Body of pancreas (tissue), 4 donors: ENCODE results near the gene CDC14B. TPM values are rescaled to one million over a fixed set of nuclear protein-coding genes. Genes with fewer than 3 reads are reported as not detected.
"Not testable (repeated sequence)": the region's sequence is repeated elsewhere in the genome, so short reads cannot be mapped to it uniquely, and the experiment has no call there.

Source experiments
- ATAC-seq: fragments of 150-250 bp; one replicate; pipeline ENCODE4 v1.9.1; 2016
- DNase-seq, 4 donors: peaks; one replicate each; pipeline ENCODE4 v3.0.0-alpha.2; 2019
- H3K27ac ChIP-seq, 4 donors: fragments of 200-600 bp; sonication (generic); 1 replicate in 3 of 4; 2 replicates in 1 of 4; pipeline versions ENCODE4 v1.5.1 to v1.6.1; 2016 to 2019; ENCODE audit warnings: mild to moderate bottlenecking in 1 of 4, mixed read lengths in 1 of 4, moderate library complexity in 1 of 4
- H3K27me3 ChIP-seq, 2 donors: fragments of 200-600 bp; sonication (generic); one replicate each; pipeline ENCODE4 v1.6.0; 2016; ENCODE audit warnings: mild to moderate bottlenecking in 1 of 2
- H3K36me3 ChIP-seq, 2 donors: fragments of 200-600 bp; sonication (generic); replicated peaks in 1 of 2; 2 replicates each; pipeline ENCODE4 v1.5.1; 2016; ENCODE audit warnings: low read depth in 2 of 2; ENCODE audit not compliant: insufficient read depth in 1 of 2
- H3K4me1 ChIP-seq: fragments of 200-600 bp; sonication (generic); one replicate; pipeline ENCODE4 v1.6.0; 2016
- H3K4me3 ChIP-seq, 2 donors: fragments of 200-600 bp; sonication (generic); 1 replicate in 1 of 2; 2 replicates in 1 of 2; pipeline ENCODE4 v1.5.1; 2016 to 2019
- H3K9me3 ChIP-seq, 3 donors: fragments of 200-600 bp; sonication (generic); 1 replicate in 2 of 3; 2 replicates in 1 of 3; pipeline ENCODE4 v1.5.1; 2016
- POLR2A ChIP-seq, 3 donors: fragments of 450-650 bp; IDR thresholded peaks; one replicate each; pipeline ENCODE4 v1.6.1; 2016; ENCODE audit warnings: antibody characterized with exemption in 3 of 3, mild to moderate bottlenecking in 2 of 3
- WGBS, 2 donors: methylation state at CpG; one replicate each; pipeline ENCODE4 v1.1.5; 2017; 5-methylcytosine and 5-hydroxymethylcytosine counted together
- intact Hi-C: fragments of 100-400 bp; cut with DNase I; formaldehyde crosslinking; loops from one replicate; pipeline ENCODE4 v1.15.1; 2023
- total RNA-seq, 2 donors: library from RNA; depleted of rRNA; stranded (reverse); fragments of >200 nt; gene quantifications; one replicate each; pipeline ENCODE4 v1.1.0, GENCODE V29; 2016
- TF ChIP-seq, protein P1 (sequence below), 7 experiments: fragments of 450-650 bp in 4 of 7; fragments of 200-600 bp in 3 of 7; sonication (generic) in 3 of 7; IDR thresholded peaks; one replicate each; pipeline ENCODE4 v1.5.1; 2016 to 2019; ENCODE audit warnings: antibody characterized with exemption in 7 of 7

CDC14B gene
- total RNA-seq, 2 donors from 2014 or later: 10.9 to 16.1 TPM

DNA sequence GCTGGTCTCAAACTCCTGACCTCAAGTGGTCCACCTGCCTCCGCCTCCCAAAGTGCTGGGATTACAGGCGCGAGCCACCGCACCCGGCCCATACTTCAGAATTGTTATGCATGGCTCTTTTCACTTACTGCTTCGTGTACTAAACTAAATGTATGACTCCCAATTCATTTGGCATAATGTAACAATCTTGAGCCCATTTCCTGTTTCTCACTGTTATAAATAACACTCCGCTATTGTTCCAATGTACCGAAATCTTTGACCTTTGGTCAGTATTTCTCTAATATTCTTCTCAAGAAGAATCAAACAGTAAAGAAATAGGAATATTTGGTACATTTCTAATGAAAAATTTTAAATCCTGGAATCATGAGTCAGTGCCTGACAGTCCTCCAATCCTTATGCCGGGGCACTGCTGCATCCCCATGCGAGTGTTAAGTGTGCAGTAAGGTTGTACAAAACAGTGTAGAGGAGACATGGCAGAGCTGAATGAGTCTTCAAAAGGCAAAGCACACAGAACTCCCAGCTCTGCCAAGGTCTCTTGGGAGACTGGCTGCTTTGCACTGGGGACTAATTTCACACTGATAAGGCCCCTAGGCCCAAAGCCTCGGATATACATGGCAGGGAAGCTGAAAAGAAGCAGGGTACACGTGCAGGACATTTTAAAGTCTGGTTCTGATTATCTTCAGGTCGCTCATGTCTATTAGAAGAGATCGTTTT is 111.3 kb downstream of the CDC14B start:
- WGBS, 2 donors: 77 to 83% methylated on average over 14 of the region's 14 CpGs
- ATAC-seq (no peak), DNase-seq (no peak)
- Histone ChIP-seq H3K27me3 (no peaks in the 10 kb centered on the region), H3K27ac (no peak overlapping the region), H3K9me3 (no peaks in the 10 kb centered on the region), H3K4me1 (no peaks in the 10 kb centered on the region), H3K4me3 (no peak overlapping the region), H3K36me3 (no peaks in the 10 kb centered on the region)
- intact Hi-C loops: no loop called here
- TF ChIP-seq POLR2A (IDR thresholded peaks at IDR 0.05): no peak
- TF ChIP-seq, protein P1, sequence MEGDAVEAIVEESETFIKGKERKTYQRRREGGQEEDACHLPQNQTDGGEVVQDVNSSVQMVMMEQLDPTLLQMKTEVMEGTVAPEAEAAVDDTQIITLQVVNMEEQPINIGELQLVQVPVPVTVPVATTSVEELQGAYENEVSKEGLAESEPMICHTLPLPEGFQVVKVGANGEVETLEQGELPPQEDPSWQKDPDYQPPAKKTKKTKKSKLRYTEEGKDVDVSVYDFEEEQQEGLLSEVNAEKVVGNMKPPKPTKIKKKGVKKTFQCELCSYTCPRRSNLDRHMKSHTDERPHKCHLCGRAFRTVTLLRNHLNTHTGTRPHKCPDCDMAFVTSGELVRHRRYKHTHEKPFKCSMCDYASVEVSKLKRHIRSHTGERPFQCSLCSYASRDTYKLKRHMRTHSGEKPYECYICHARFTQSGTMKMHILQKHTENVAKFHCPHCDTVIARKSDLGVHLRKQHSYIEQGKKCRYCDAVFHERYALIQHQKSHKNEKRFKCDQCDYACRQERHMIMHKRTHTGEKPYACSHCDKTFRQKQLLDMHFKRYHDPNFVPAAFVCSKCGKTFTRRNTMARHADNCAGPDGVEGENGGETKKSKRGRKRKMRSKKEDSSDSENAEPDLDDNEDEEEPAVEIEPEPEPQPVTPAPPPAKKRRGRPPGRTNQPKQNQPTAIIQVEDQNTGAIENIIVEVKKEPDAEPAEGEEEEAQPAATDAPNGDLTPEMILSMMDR (IDR thresholded peaks at IDR 0.05): no peak

DNA sequence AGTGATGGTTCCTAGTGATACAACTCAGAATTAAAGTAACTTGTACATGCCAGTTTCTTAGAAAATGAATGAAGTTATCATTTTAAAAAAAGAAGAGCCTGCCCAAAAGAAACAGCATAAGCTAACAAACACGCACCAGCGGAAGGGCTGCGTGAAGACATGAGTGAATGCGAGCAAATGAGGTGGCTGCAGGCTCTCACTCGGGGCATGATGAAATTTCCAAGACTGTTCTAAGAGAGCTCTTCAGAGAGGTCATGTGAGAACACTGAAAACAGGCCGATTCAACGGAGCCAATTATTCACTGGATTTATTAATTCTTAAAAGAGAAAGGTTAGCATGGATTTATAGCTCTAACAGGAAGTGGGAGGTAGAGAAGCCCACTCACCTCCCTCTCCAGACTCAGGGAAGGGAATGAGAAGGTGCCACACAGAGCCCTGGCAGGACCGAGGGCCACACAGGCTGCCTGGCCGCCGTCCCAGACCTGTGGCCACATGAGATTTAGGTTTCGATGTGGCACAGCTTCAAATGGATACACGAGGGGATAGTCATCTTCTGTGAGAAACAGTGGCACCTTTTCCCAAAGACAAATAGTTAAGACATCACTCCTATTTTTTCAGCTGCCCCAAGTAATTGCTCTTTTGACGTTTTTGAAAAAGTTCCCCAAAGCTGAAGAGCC is 114.2 kb downstream of the CDC14B start:
- H3K27ac ChIP-seq: no peak overlapping the region
- TF ChIP-seq POLR2A (IDR thresholded peaks at IDR 0.05): no peak
- TF ChIP-seq, protein P1 (IDR thresholded peaks at IDR 0.05): no peak
- WGBS, 2 donors: 89 to 90% methylated on average over 12 to 13 of the region's 13 CpGs
- no peak overlapping the region for H3K4me3 ChIP-seq
- DNase-seq: no peak
- H3K9me3 ChIP-seq: no peaks in the 10 kb centered on the region
- H3K4me1 ChIP-seq: no peaks in the 10 kb centered on the region
- no peaks in the 10 kb centered on the region for H3K36me3 ChIP-seq
- ATAC-seq: no peak
- intact Hi-C loops: no loop called here
- H3K27me3 ChIP-seq: no peaks in the 10 kb centered on the region

DNA sequence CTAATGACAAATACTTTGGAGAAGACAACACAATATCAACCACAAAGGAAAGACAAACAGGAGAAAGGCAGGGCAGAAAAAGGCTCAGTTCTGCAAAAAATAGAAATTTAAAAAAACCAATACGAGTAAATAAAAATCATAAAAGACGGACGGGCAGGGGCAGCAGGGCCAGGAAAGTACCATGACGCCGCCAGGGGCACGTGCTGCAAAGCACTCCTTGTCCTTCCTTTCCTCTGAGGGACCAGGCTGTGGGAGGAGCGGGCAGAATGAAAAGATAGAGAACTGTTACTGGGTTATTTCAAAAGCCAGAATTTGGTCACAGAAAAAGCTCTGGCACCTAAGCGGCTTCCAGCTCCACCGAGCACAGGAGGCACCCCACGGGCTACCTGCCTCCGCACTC is 115.7 kb downstream of the CDC14B start:
- Histone ChIP-seq H3K27ac (no peak overlapping the region), H3K27me3 (no peaks in the 10 kb centered on the region), H3K4me3 (no peak overlapping the region), H3K36me3 (no peaks in the 10 kb centered on the region), H3K4me1 (no peaks in the 10 kb centered on the region), H3K9me3 (no peaks in the 10 kb centered on the region)
- WGBS, 2 donors: 88 to 94% methylated on average over 11 of the region's 11 CpGs
- DNase-seq (no peak), ATAC-seq (no peak)
- intact Hi-C loops: no loop called here
- TF ChIP-seq, protein P1 (IDR thresholded peaks at IDR 0.05): no peak
- no peak for TF ChIP-seq POLR2A (IDR thresholded peaks at IDR 0.05)

DNA sequence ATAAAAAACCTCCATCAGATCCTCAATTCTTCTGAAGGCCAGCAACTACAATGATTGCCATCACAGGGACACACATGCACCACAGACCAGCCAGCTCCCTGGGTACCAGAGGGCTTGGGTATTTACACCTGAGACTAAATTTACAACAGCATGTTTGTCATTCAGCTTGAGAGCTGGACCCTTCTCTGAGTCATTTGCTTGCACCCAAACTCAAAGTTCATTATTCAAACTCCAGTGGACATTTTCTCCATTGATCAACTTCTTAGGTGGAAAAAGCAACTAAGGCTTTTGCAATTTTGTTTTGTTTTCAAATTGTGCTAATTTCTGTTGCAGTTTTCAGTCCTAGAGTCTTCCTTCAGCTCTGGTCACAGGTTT is 116.3 kb downstream of the CDC14B start:
- H3K36me3 ChIP-seq, DNase-seq, H3K27ac ChIP-seq, H3K4me3 ChIP-seq, H3K9me3 ChIP-seq, H3K27me3 ChIP-seq, intact Hi-C loops, H3K4me1 ChIP-seq, ATAC-seq: not testable (repeated sequence)

DNA sequence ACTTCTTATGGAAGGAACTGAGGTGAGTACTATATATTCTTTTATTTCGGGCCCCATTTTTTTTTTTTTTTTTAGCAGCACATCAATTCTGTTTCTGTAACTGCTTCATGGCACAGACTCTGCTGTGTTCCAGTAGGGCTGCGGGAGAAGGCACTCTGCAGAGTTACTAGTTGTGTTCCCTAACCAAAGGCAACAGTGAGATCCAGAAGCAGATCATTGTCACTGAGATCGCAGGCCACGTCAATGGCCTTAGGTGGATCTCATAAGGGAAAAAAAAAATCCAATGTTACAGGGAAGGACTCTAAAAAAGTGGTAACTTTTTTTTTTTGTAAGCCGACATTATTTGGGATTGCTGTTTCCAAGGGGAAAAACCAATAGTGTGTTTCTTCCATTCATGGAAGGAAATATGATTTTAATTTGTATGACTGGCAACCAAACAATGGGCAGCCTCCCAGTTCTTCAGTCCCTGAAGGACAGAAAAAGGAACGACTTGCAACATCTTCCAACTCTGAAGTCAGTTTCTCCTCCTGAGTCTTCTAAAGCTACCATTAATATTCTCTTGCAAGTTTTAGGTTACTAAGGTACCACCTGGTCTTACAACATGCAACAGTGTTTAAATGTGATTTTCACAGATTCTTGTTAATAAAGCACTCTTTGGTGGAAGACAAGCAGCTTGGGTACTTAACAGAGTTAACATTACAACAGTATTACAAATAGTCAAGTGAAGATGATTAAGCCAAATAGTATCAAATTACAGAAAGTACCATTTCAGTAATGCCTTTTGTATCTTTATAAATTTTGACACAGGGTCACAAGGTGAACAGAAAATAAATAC is 116.9 kb downstream of the CDC14B start:
- no peak overlapping the region for H3K27ac ChIP-seq
- H3K9me3 ChIP-seq: no peaks in the 10 kb centered on the region
- no peaks in the 10 kb centered on the region for H3K36me3 ChIP-seq
- DNase-seq (no peak), ATAC-seq (no peak)
- intact Hi-C loops: no loop called here
- 80 to 89% methylated on average over 6 of the region's 6 CpGs for WGBS, 2 donors
- TF ChIP-seq, protein P1 (IDR thresholded peaks at IDR 0.05): no peak
- TF ChIP-seq POLR2A (IDR thresholded peaks at IDR 0.05): no peak
- no peaks in the 10 kb centered on the region for H3K27me3 ChIP-seq
- H3K4me3 ChIP-seq: no peak overlapping the region
- H3K4me1 ChIP-seq: no peaks in the 10 kb centered on the region
